GM12878 (cell line): ENCODE measurements around the gene MRTFA.

Source experiments
- IKZF2 ChIP-seq, 2 experiments: fragments of 450-650 bp; IDR thresholded peaks; 2 replicates each; pipeline ENCODE4 v1.6.1; 2017; ENCODE audit warnings: mild to moderate bottlenecking in 2 of 2, moderate library complexity in 2 of 2
- MTA3 ChIP-seq: IDR thresholded peaks from 2 replicates; pipeline ENCODE4 v1.6.1; 2012; ENCODE audit warnings: low read length, inconsistent platforms, borderline replicate concordance
- NFIC ChIP-seq: IDR thresholded peaks from 2 replicates; pipeline ENCODE4 v1.6.1; 2012; ENCODE audit warnings: low read depth, mild to moderate bottlenecking, inconsistent platforms, low read length, moderate library complexity
- NFYA ChIP-seq: IDR thresholded peaks from 2 replicates; pipeline ENCODE4 v1.6.1; 2011; ENCODE audit warnings: low read depth, mild to moderate bottlenecking, low read length, improper control_type of control experiment, borderline replicate concordance
- ZSCAN29 ChIP-seq: fragments of 450-650 bp; IDR thresholded peaks from 2 replicates; pipeline ENCODE4 v1.6.1; 2017; ENCODE audit warnings: mild to moderate bottlenecking, moderate library complexity
- TF ChIP-seq, protein P1 (sequence below): IDR thresholded peaks from 2 replicates; pipeline ENCODE4 v1.6.1; 2011; ENCODE audit warnings: borderline replicate concordance, low read depth, mild to moderate bottlenecking, moderate library complexity, mixed read lengths, low read length; ENCODE audit not compliant: insufficient read depth; ENCODE audit errors: extremely low read length
- TF ChIP-seq, protein P2 (sequence below): IDR thresholded peaks from 2 replicates; pipeline ENCODE4 v1.6.1; 2012; ENCODE audit warnings: low read length, inconsistent platforms

DNA sequence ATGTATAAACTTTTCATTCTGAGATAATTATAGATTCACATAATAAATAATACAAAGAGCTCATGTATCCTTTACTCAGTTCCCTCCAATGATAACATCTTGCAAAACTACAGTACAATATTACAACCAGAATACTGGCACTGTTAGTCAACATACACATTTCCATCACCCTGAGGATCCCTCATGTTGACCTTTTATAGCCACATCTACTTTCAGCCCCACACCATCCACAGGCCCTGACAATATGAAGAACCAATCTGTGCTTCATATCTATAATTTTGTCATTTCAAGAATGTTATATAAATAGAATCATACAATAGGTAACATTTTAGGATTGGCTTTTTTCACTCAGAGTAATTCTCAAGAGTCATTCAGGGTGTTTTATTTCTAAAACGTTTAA lies 115.5 kb downstream of the MRTFA start:
- TF ChIP-seq NFIC = no peak
- TF ChIP-seq MTA3 = no peak
- TF ChIP-seq, protein P1, sequence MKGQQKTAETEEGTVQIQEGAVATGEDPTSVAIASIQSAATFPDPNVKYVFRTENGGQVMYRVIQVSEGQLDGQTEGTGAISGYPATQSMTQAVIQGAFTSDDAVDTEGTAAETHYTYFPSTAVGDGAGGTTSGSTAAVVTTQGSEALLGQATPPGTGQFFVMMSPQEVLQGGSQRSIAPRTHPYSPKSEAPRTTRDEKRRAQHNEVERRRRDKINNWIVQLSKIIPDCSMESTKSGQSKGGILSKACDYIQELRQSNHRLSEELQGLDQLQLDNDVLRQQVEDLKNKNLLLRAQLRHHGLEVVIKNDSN = no peak
- TF ChIP-seq NFYA = no peak
- no peak for TF ChIP-seq IKZF2 (IDR thresholded peaks at IDR 0.05)
- TF ChIP-seq, protein P2, sequence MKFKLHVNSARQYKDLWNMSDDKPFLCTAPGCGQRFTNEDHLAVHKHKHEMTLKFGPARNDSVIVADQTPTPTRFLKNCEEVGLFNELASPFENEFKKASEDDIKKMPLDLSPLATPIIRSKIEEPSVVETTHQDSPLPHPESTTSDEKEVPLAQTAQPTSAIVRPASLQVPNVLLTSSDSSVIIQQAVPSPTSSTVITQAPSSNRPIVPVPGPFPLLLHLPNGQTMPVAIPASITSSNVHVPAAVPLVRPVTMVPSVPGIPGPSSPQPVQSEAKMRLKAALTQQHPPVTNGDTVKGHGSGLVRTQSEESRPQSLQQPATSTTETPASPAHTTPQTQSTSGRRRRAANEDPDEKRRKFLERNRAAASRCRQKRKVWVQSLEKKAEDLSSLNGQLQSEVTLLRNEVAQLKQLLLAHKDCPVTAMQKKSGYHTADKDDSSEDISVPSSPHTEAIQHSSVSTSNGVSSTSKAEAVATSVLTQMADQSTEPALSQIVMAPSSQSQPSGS = no peak
- TF ChIP-seq ZSCAN29 = no peak
